Bone marrow (tissue), 2 donors: Measurements from ENCODE around the gene CD59.
"Not testable (repeated sequence)": the region's sequence is repeated elsewhere in the genome, so short reads cannot be mapped to it uniquely, and the experiment has no call there.

Source experiments
- DNase-seq, 2 donors: peaks; one replicate each; lab custom pipeline; 2025; lab: John Stamatoyannopoulos, UW

CD59 gene

GRCh38 chr11:33692541-33692940 is 43.7 kb downstream of the CD59 start:
- no peak for DNase-seq

GRCh38 chr11:33692013-33692504 is 44.2 kb downstream of the CD59 start:
- DNase-seq, result no peak

- DNase-seq, result no peak
Observed at GRCh38 chr11:33691066-33691864, 45.0 kb downstream of the CD59 start.

- DNase-seq, result no peak
Observed at GRCh38 chr11:33690290-33691065, 45.7 kb downstream of the CD59 start.

GRCh38 chr11:33689501-33689900 is 46.7 kb downstream of the CD59 start:
- DNase-seq, result no peak

GRCh38 chr11:33689085-33689484 is 47.1 kb downstream of the CD59 start:
- no peak for DNase-seq

- DNase-seq, result no peak
Observed at GRCh38 chr11:33687733-33688479, 48.3 kb downstream of the CD59 start.

GRCh38 chr11:33685082-33685481 is 51.1 kb downstream of the CD59 start:
- DNase-seq, result no peak

GRCh38 chr11:33684003-33684706 is 52.1 kb downstream of the CD59 start:
- no peak for DNase-seq

GRCh38 chr11:33682446-33682845 is 53.8 kb downstream of the CD59 start:
- DNase-seq, result no peak

GRCh38 chr11:33682019-33682418 is 54.2 kb downstream of the CD59 start:
- no peak for DNase-seq

GRCh38 chr11:33678616-33679015 is 57.6 kb downstream of the CD59 start:
- DNase-seq, result not testable (repeated sequence)

GRCh38 chr11:33674035-33674814 is 62.0 kb downstream of the CD59 start:
- DNase-seq, result no peak

GRCh38 chr11:33672273-33672672 is 64.0 kb downstream of the CD59 start:
- DNase-seq, result no peak

GRCh38 chr11:33670250-33671011 is 65.8 kb downstream of the CD59 start:
- no peak for DNase-seq

GRCh38 chr11:33669598-33670249 is 66.5 kb downstream of the CD59 start:
- DNase-seq, result no peak

- DNase-seq, result no peak
Observed at GRCh38 chr11:33668951-33669596, 67.1 kb downstream of the CD59 start.

GRCh38 chr11:33668468-33668825 is 67.8 kb downstream of the CD59 start:
- DNase-seq, result no peak

GRCh38 chr11:33667819-33668467 is 68.3 kb downstream of the CD59 start:
- no peak for DNase-seq
